ENCODE data around the gene PTK6.

GRCh38 chr20:63540417-63541186 lies 3.4 kb upstream of the PTK6 start:
- TF ChIP-seq CTCF (conservative IDR thresholded peaks at IDR 0.05 in 1 of 2, IDR thresholded peaks at IDR 0.05 in 1 of 2; ENCODE audit: low read depth in 1 of 2, low read length in 2 of 2) (no peak), EZH2 (IDR thresholded peaks at IDR 0.05; ENCODE audit: low read length, missing control alignments) (no peak)

Measured in fibroblast of lung (primary cell).